Spleen (tissue), 7 donors: Measurements from ENCODE around the gene PPP1R13B.

Experiments
- CTCF ChIP-seq, 11 experiments: fragments of 200-600 bp in 7 of 11; fragments of 450-650 bp in 4 of 11; sonication (generic) in 4 of 11; IDR thresholded peaks in 8 of 11; conservative IDR thresholded peaks in 3 of 11; 1 replicate in 7 of 11; 2 replicates in 4 of 11; pipeline versions ENCODE4 v1.4.0 to v1.8.0; 2016 to 2021; ENCODE audit warnings: antibody characterized with exemption in 11 of 11, inconsistent platforms in 4 of 11, mild to moderate bottlenecking in 1 of 11
- POLR2AphosphoS5 ChIP-seq, 3 donors: sonication (generic); formaldehyde crosslinking; IDR thresholded peaks; one replicate each; pipeline ENCODE4 v1.5.1; 2017; ENCODE audit warnings: antibody characterized with exemption in 3 of 3
- donor health status: DM: no; HTN: no; CAD: no; lungs with moderate emphysema.
- donor health status: DM: no; HTN: no; CAD: no.
- donor health status: DM: no; HTN: no; CAD: no.

- TF ChIP-seq POLR2AphosphoS5 (IDR thresholded peaks at IDR 0.05) = no peak
- no peak for TF ChIP-seq CTCF (IDR thresholded peaks at IDR 0.05 in 8 of 11, conservative IDR thresholded peaks at IDR 0.05 in 3 of 11)
Observed at GRCh38 chr14:103803661-103804060, 43.7 kb downstream of the PPP1R13B start.
